GM12878 (cell line): Measurements from ENCODE around the gene PHF23.

Source experiments
- EZH2 ChIP-seq: IDR thresholded peaks from 2 replicates; pipeline ENCODE4 v1.6.1; 2012; ENCODE audit warnings: low read depth, mild to moderate bottlenecking, control low read depth, inconsistent platforms, low read length, borderline replicate concordance; ENCODE audit not compliant: control insufficient read depth
- MAX ChIP-seq: IDR thresholded peaks from 2 replicates; pipeline ENCODE4 v1.6.1; 2012; ENCODE audit warnings: low read depth, low read length, improper control_type of control experiment
- NFXL1 ChIP-seq: fragments of 450-650 bp; IDR thresholded peaks from 2 replicates; pipeline ENCODE4 v1.6.1; 2017; ENCODE audit warnings: antibody characterized with exemption, mild to moderate bottlenecking, borderline replicate concordance
- ZNF384 ChIP-seq: IDR thresholded peaks from 2 replicates; pipeline ENCODE4 v1.6.1; 2012; ENCODE audit warnings: low read depth, mild to moderate bottlenecking, low read length, improper control_type of control experiment, borderline replicate concordance
- TF ChIP-seq, protein P1 (sequence below), 3 experiments: IDR thresholded peaks in 2 of 3; conservative IDR thresholded peaks in 1 of 3; 2 replicates each; pipeline ENCODE4 v1.5.1; 2011; ENCODE audit warnings: low read depth in 3 of 3, low read length in 3 of 3, mild to moderate bottlenecking in 3 of 3, control low read depth in 2 of 3, moderate library complexity in 2 of 3, inconsistent platforms in 1 of 3, mixed read lengths in 1 of 3; ENCODE audit not compliant: control insufficient read depth in 2 of 3, insufficient read depth in 1 of 3; ENCODE audit errors: extremely low read depth in 1 of 3

- TF ChIP-seq, protein P1, sequence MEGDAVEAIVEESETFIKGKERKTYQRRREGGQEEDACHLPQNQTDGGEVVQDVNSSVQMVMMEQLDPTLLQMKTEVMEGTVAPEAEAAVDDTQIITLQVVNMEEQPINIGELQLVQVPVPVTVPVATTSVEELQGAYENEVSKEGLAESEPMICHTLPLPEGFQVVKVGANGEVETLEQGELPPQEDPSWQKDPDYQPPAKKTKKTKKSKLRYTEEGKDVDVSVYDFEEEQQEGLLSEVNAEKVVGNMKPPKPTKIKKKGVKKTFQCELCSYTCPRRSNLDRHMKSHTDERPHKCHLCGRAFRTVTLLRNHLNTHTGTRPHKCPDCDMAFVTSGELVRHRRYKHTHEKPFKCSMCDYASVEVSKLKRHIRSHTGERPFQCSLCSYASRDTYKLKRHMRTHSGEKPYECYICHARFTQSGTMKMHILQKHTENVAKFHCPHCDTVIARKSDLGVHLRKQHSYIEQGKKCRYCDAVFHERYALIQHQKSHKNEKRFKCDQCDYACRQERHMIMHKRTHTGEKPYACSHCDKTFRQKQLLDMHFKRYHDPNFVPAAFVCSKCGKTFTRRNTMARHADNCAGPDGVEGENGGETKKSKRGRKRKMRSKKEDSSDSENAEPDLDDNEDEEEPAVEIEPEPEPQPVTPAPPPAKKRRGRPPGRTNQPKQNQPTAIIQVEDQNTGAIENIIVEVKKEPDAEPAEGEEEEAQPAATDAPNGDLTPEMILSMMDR (IDR thresholded peaks at IDR 0.05 in 2 of 3, conservative IDR thresholded peaks at IDR 0.05 in 1 of 3; ENCODE audit: control insufficient read depth in 2 of 3, extremely low read depth in 1 of 3, insufficient read depth in 1 of 3, low read depth in 3 of 3, low read length in 3 of 3) = no peak
- TF ChIP-seq MAX (no peak), ZNF384 (no peak), NFXL1 (no peak), EZH2 (no peak)
These were observed 33.7 kb downstream of the PHF23 start for GRCh38 chr17:7205561-7205960.
